H7 (cell line): ENCODE results near the gene GALK2. TPM values are rescaled to one million over a fixed set of nuclear protein-coding genes. Genes with fewer than 3 reads are reported as not detected.

Experiments used
- DNase-seq: peaks from one replicate; pipeline ENCODE4 v3.0.0; 2012
- H3K27me3 ChIP-seq: 2 replicates; pipeline ENCODE4 v1.6.0; 2011; ENCODE audit warnings: mild to moderate bottlenecking, low read length; ENCODE audit not compliant: control insufficient read depth, insufficient read depth
- H3K36me3 ChIP-seq: replicated peaks from 2 replicates; pipeline ENCODE4 v1.5.1; 2011; ENCODE audit warnings: low read length; ENCODE audit not compliant: control insufficient read depth, insufficient read depth
- H3K4me3 ChIP-seq: 2 replicates; pipeline ENCODE4 v1.5.1; 2011; ENCODE audit warnings: low read depth, mild to moderate bottlenecking, control low read depth, low read length, moderate library complexity; ENCODE audit not compliant: insufficient read depth
- total RNA-seq: library from RNA; depleted of rRNA; stranded (reverse); fragments of >200 nt; shearing (Covaris generic); gene quantifications from 2 replicates; pipeline ENCODE4 v1.2.3, GENCODE V29; 2014

The GALK2 gene
- total RNA-seq, 1 experiment from 2014 or later = 19.8 TPM

GRCh38 chr15:49270541-49271421 lies 100.7 kb downstream of the GALK2 start:
- no peaks in the 10 kb centered on the region; the same call in 1 of the 2 replicates for H3K36me3 ChIP-seq
- peak; percentile 10 for DNase-seq
- no peak overlapping the region for H3K4me3 ChIP-seq
- no peaks in the 10 kb centered on the region for H3K27me3 ChIP-seq

GRCh38 chr15:49273734-49274318 lies 103.8 kb downstream of the GALK2 start:
- no peaks in the 10 kb centered on the region for H3K36me3 ChIP-seq
- H3K4me3 ChIP-seq = no peak overlapping the region
- DNase-seq = no peak
- H3K27me3 ChIP-seq = no peaks in the 10 kb centered on the region

- no peaks in the 10 kb centered on the region for H3K36me3 ChIP-seq
- no peak overlapping the region for H3K4me3 ChIP-seq
- no peak for DNase-seq
Measured at GRCh38 chr15:49278751-49279150, 108.7 kb downstream of the GALK2 start.

DNA sequence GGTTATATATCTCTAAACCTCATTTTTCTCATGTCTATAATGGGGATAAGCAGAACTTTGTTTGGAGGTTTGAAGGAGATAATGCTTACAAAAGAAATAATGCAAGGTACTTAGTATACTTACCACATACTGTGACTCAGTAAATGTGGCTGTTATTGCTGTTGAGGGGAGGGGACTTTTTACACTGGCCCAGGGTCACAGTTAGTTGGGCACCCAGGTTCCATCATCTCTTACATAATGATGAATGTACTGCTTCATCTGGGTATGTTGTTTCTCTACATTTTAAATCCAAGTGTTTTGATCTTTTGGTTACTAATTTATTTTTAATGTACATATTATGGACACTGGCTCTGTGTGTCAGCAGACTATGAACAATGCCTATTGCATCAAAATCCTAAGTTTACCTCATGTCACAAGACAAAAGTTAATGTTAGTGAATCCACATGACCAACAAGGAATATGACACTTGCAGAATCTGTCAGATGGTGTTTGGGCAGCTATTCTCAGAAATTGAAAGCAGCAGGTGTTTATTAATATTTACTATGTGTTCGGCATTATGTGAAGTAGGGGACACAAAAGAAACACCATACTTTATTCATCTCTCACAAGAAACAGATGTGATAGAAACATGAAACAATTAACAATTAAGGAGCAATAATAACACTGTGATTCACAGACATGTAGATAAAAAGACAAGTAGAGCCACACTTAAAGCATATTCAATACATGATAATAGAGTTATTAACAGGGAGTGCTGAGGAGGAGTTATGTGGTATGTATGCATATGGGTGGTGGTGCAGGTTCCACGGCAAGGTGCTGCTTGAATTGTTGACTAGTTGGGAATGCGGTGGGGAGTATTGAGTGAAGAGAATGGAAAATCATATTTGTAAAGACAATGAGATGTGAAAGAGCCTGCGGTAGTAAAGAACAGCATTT lies 109.7 kb downstream of the GALK2 start:
- no peak overlapping the region for H3K4me3 ChIP-seq

More at GRCh38 chr15:49278751-49279150, 108.7 kb downstream of the GALK2 start:
- H3K27me3 ChIP-seq = no peaks in the 10 kb centered on the region

GRCh38 chr15:49282366-49282765 lies 112.3 kb downstream of the GALK2 start:
- no peaks in the 10 kb centered on the region for H3K36me3 ChIP-seq
- no peak for DNase-seq
- H3K4me3 ChIP-seq = no peak overlapping the region
- no peaks in the 10 kb centered on the region for H3K27me3 ChIP-seq

More for the DNA sequence above, 109.7 kb downstream of the GALK2 start:
- H3K36me3 ChIP-seq = no peaks in the 10 kb centered on the region
- H3K27me3 ChIP-seq = no peaks in the 10 kb centered on the region
- no peak for DNase-seq

- H3K4me3 ChIP-seq = no peak overlapping the region
- no peaks in the 10 kb centered on the region for H3K36me3 ChIP-seq
- DNase-seq = no peak
- no peaks in the 10 kb centered on the region for H3K27me3 ChIP-seq
Measured at GRCh38 chr15:49286649-49287404, 116.8 kb downstream of the GALK2 start.

GRCh38 chr15:49287481-49287880 lies 117.4 kb downstream of the GALK2 start:
- Histone ChIP-seq H3K4me3 (no peak overlapping the region), H3K27me3 (no peaks in the 10 kb centered on the region), H3K36me3 (no peaks in the 10 kb centered on the region)
- no peak for DNase-seq

- DNase-seq = no peak
- Histone ChIP-seq H3K4me3 (no peak overlapping the region), H3K27me3 (no peaks in the 10 kb centered on the region), H3K36me3 (no peaks in the 10 kb centered on the region)
Measured at GRCh38 chr15:49288391-49288790, 118.3 kb downstream of the GALK2 start.

DNA sequence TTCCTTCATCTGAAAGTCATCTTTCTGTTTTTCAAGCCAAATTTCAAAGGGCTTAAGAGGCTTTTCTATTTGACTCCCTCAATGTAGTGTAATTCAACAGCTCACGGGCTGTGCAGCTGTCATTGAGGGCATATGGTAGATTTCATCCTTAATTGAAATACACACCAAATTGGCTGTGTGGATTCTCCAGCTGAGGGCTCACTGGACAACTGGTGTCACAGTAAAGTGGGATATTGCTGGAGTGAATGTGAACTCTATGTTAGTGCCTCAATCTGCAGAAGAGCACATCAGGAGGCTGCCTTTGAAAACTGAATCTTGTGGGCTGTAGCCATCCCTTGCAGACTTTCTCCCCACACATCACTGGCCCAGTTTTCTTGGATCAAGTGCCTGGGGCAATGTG lies 120.1 kb downstream of the GALK2 start:
- Histone ChIP-seq H3K36me3 (no peaks in the 10 kb centered on the region), H3K4me3 (no peak overlapping the region), H3K27me3 (no peaks in the 10 kb centered on the region)
- no peak for DNase-seq

GRCh38 chr15:49293941-49294340 lies 123.9 kb downstream of the GALK2 start:
- Histone ChIP-seq H3K4me3 (no peak overlapping the region), H3K36me3 (no peaks in the 10 kb centered on the region), H3K27me3 (no peaks in the 10 kb centered on the region)
- no peak for DNase-seq

GRCh38 chr15:49296258-49296657 lies 126.2 kb downstream of the GALK2 start:
- no peaks in the 10 kb centered on the region for H3K27me3 ChIP-seq
- H3K36me3 ChIP-seq = no peaks in the 10 kb centered on the region
- H3K4me3 ChIP-seq = no peak overlapping the region
- DNase-seq = no peak

DNA sequence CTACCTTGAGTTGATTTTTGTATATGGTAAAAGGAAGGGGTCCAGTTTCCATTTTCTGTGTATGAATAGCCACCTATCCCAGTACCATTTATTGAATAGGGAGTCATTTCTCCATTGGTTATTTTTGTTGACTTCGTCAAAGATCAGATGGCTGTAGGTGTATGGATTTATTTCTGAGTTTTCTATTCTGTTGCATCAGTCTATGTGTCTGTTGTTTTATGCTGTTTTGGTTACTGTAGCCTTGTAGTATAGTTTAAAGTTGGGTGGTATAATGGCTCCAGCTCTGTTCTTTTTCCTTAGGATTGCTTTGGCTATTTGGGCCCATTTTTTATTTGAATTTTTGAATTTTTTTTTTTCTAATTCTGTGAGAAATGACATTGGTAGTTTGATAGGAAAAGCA lies 127.5 kb downstream of the GALK2 start:
- no peak for DNase-seq
- no peak overlapping the region for H3K4me3 ChIP-seq
- no peaks in the 10 kb centered on the region for H3K36me3 ChIP-seq
- no peaks in the 10 kb centered on the region for H3K27me3 ChIP-seq

- no peak for DNase-seq
- Histone ChIP-seq H3K4me3 (no peak overlapping the region), H3K36me3 (no peaks in the 10 kb centered on the region), H3K27me3 (no peaks in the 10 kb centered on the region)
Measured at GRCh38 chr15:49300856-49301255, 130.8 kb downstream of the GALK2 start.

GRCh38 chr15:49301562-49301961 lies 131.5 kb downstream of the GALK2 start:
- Histone ChIP-seq H3K4me3 (no peak overlapping the region), H3K36me3 (no peaks in the 10 kb centered on the region), H3K27me3 (no peaks in the 10 kb centered on the region)
- DNase-seq = no peak
